HG03378 (cell line): ENCODE measurements around the gene CAND2.
"Not testable (repeated sequence)": the region's sequence is repeated elsewhere in the genome, so short reads cannot be mapped to it uniquely, and the experiment has no call there.

ENCODE experiments used
- ATAC-seq: cut with Tn5 transposase; IDR thresholded peaks from one replicate; pipeline ENCODE4 v1.9.1; 2021; ENCODE audit warnings: mild to moderate bottlenecking, moderate library complexity; ENCODE audit not compliant: unreplicated experiment

CAND2 gene

GRCh38 chr3:12829886-12830784 lies 33.7 kb downstream of the CAND2 start:
- ATAC-seq, result no peak

GRCh38 chr3:12830785-12831156 lies 34.3 kb downstream of the CAND2 start:
- no peak for ATAC-seq

- ATAC-seq, result no peak
Measured at GRCh38 chr3:12831301-12831866, 34.9 kb downstream of the CAND2 start.

- ATAC-seq, result no peak
Measured at GRCh38 chr3:12832350-12833221, 36.1 kb downstream of the CAND2 start.

GRCh38 chr3:12833222-12834161 lies 37.0 kb downstream of the CAND2 start:
- no peak for ATAC-seq

GRCh38 chr3:12835052-12835665 lies 38.7 kb downstream of the CAND2 start:
- no peak for ATAC-seq

- ATAC-seq, result no peak
Measured at GRCh38 chr3:12837295-12837986, 41.0 kb downstream of the CAND2 start.

- no peak for ATAC-seq
Measured at GRCh38 chr3:12838179-12838965, 41.9 kb downstream of the CAND2 start.

GRCh38 chr3:12839156-12839946 lies 42.9 kb downstream of the CAND2 start:
- no peak for ATAC-seq

GRCh38 chr3:12840148-12840547 lies 43.7 kb downstream of the CAND2 start:
- not testable (repeated sequence) for ATAC-seq

GRCh38 chr3:12840591-12841148 lies 44.2 kb downstream of the CAND2 start:
- peak; percentile 13 for ATAC-seq

GRCh38 chr3:12841149-12841969 lies 44.9 kb downstream of the CAND2 start, which contains the start of gene RPL32:
TSS of gene RPL32 (minus strand) at chr3:12841565. CDS start at chr3:12840237, 1,328 bp downstream.
- ATAC-seq, result peak; percentile 78

GRCh38 chr3:12841970-12842328 lies 45.5 kb downstream of the CAND2 start:
- no peak for ATAC-seq

GRCh38 chr3:12842469-12842868 lies 46.0 kb downstream of the CAND2 start:
- no peak for ATAC-seq

GRCh38 chr3:12845811-12846210 lies 49.3 kb downstream of the CAND2 start:
- ATAC-seq, result no peak

- ATAC-seq, result no peak
Measured at GRCh38 chr3:12852201-12852600, 55.7 kb downstream of the CAND2 start.

- not testable (repeated sequence) for ATAC-seq
Measured at GRCh38 chr3:12853847-12854246, 57.4 kb downstream of the CAND2 start.
